Smooth muscle cell (in vitro differentiated cells): ENCODE results near the gene KIZ. TPM values are rescaled to one million over a fixed set of nuclear protein-coding genes. Genes with fewer than 3 reads are reported as not detected.

Experiments used
- DNase-seq: peaks from one replicate; lab custom pipeline; 2025; ENCODE audit not compliant: unreplicated experiment; lab: John Stamatoyannopoulos, UW
- H2AFZ ChIP-seq: fragments of 200-600 bp; sonication (generic); 2 replicates; pipeline ENCODE4 v1.6.0; 2016; ENCODE audit warnings: antibody characterized with exemption, low read depth, mild to moderate bottlenecking
- H3F3A ChIP-seq: fragments of 200-600 bp; sonication (generic); 2 replicates; pipeline ENCODE4 v1.6.0; 2017; ENCODE audit warnings: antibody characterized with exemption, low read depth
- H3K27ac ChIP-seq: fragments of 200-600 bp; sonication (generic); 2 replicates; pipeline ENCODE4 v1.5.1; 2016; ENCODE audit warnings: low read depth, mild to moderate bottlenecking
- H3K27me3 ChIP-seq: fragments of 200-600 bp; sonication (generic); 2 replicates; pipeline ENCODE4 v1.6.1; 2016; ENCODE audit warnings: low read depth, mild to moderate bottlenecking
- H3K36me3 ChIP-seq: fragments of 200-600 bp; sonication (generic); 2 replicates; pipeline ENCODE4 v1.5.1; 2016; ENCODE audit warnings: low read depth
- H3K4me1 ChIP-seq: fragments of 200-600 bp; sonication (generic); 2 replicates; pipeline ENCODE4 v1.5.1; 2016; ENCODE audit warnings: low read depth
- H3K4me2 ChIP-seq: fragments of 200-600 bp; sonication (generic); 2 replicates; pipeline ENCODE4 v1.6.0; 2016; ENCODE audit warnings: mild to moderate bottlenecking
- H3K4me3 ChIP-seq: fragments of 200-600 bp; sonication (generic); 2 replicates; pipeline ENCODE4 v1.5.1; 2016; ENCODE audit warnings: mild to moderate bottlenecking
- H3K79me2 ChIP-seq: fragments of 200-600 bp; sonication (generic); 2 replicates; pipeline ENCODE4 v1.6.0; 2016; ENCODE audit warnings: low read depth, mild to moderate bottlenecking
- H3K9ac ChIP-seq: fragments of 200-600 bp; sonication (generic); 2 replicates; pipeline ENCODE4 v1.6.0; 2016; ENCODE audit warnings: low read depth
- H3K9me3 ChIP-seq: fragments of 200-600 bp; sonication (generic); replicated peaks from 2 replicates; pipeline ENCODE4 v1.5.1; 2016; ENCODE audit warnings: low read depth
- H4K20me1 ChIP-seq: fragments of 200-600 bp; sonication (generic); 2 replicates; pipeline ENCODE4 v1.6.0; 2016; ENCODE audit warnings: low read depth
- WGBS: methylation state at CpG from one replicate; pipeline ENCODE4 v1.1.7; 2016; ENCODE audit warnings: low lambda C conversion rate; 5-methylcytosine and 5-hydroxymethylcytosine counted together
- polyA plus RNA-seq: library from polyadenylated mRNA; unstranded; fragments of >200 nt; fragmentation: Nextera tagmentation; extraction: Ambion mirVana; gene quantifications from 2 replicates; pipeline ENCODE4 v1.2.1, GENCODE V29; 2016
- total RNA-seq: library from RNA; depleted of rRNA; stranded (reverse); fragments of >200 nt; gene quantifications from 2 replicates; pipeline ENCODE4 v1.2.3, GENCODE V29; 2014
- TF ChIP-seq, protein P1 (sequence below): fragments of 200-600 bp; sonication (generic); IDR thresholded peaks from 2 replicates; pipeline ENCODE4 v1.5.1; 2017; ENCODE audit warnings: borderline replicate concordance, mild to moderate bottlenecking, antibody characterized with exemption; ENCODE audit not compliant: insufficient read depth, poor library complexity, severe bottlenecking

The KIZ gene
- total and polyA plus RNA-seq, 2 experiments from 2014 or later, result 19.2 to 20.9 TPM

DNA sequence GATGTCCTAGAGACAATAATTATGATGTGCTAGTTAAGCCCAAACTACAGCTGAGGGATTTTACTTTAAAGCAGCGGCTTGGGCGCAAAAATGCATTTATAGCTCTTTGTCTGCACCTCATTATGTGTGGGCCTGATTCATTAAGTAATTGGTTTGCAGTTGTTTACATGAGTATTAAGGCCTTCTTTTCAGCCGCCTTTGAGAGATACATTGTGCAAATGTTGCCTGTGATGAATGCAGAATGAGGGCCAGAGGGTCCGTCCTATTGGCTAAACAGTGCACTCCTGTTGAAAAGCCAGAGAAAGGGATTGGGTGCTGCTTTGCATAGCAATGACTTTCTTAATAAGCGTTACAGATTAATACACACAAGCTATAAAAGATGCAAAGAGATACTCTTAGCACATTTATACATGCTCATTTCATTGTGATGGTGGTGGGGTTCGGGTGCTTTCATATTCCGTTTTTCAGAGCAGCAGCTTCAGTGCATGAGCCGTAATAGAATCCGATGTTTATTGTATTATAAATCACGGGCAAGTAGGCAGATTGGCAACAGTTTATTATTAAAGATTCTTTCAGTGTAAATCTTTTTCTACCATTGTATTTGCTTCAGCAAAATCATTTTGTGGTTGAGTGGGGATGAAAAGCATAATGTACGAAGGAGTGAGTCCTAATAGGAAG, 109.1 kb downstream of the KIZ start:
- TF ChIP-seq, protein P1, sequence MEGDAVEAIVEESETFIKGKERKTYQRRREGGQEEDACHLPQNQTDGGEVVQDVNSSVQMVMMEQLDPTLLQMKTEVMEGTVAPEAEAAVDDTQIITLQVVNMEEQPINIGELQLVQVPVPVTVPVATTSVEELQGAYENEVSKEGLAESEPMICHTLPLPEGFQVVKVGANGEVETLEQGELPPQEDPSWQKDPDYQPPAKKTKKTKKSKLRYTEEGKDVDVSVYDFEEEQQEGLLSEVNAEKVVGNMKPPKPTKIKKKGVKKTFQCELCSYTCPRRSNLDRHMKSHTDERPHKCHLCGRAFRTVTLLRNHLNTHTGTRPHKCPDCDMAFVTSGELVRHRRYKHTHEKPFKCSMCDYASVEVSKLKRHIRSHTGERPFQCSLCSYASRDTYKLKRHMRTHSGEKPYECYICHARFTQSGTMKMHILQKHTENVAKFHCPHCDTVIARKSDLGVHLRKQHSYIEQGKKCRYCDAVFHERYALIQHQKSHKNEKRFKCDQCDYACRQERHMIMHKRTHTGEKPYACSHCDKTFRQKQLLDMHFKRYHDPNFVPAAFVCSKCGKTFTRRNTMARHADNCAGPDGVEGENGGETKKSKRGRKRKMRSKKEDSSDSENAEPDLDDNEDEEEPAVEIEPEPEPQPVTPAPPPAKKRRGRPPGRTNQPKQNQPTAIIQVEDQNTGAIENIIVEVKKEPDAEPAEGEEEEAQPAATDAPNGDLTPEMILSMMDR, result no peak
- 88% methylated on average over 11 of the region's 11 CpGs for WGBS
- H3F3A ChIP-seq, result no peaks in the 10 kb centered on the region
- no peak for DNase-seq
- peaks cover 38% of the 10 kb centered on the region for H3K4me1 ChIP-seq
- H2AFZ ChIP-seq, result no peak overlapping the region
- no peak overlapping the region for H3K27ac ChIP-seq
- no peaks in the 10 kb centered on the region for H3K79me2 ChIP-seq
- no peaks in the 10 kb centered on the region for H3K9me3 ChIP-seq
- H3K4me3 ChIP-seq, result no peak overlapping the region
- H3K36me3 ChIP-seq, result no peaks in the 10 kb centered on the region
- H4K20me1 ChIP-seq, result peaks cover 3% of the 10 kb centered on the region
- H3K27me3 ChIP-seq, result no peaks in the 10 kb centered on the region
- H3K9ac ChIP-seq, result no peak overlapping the region
- H3K4me2 ChIP-seq, result no peak overlapping the region

DNA sequence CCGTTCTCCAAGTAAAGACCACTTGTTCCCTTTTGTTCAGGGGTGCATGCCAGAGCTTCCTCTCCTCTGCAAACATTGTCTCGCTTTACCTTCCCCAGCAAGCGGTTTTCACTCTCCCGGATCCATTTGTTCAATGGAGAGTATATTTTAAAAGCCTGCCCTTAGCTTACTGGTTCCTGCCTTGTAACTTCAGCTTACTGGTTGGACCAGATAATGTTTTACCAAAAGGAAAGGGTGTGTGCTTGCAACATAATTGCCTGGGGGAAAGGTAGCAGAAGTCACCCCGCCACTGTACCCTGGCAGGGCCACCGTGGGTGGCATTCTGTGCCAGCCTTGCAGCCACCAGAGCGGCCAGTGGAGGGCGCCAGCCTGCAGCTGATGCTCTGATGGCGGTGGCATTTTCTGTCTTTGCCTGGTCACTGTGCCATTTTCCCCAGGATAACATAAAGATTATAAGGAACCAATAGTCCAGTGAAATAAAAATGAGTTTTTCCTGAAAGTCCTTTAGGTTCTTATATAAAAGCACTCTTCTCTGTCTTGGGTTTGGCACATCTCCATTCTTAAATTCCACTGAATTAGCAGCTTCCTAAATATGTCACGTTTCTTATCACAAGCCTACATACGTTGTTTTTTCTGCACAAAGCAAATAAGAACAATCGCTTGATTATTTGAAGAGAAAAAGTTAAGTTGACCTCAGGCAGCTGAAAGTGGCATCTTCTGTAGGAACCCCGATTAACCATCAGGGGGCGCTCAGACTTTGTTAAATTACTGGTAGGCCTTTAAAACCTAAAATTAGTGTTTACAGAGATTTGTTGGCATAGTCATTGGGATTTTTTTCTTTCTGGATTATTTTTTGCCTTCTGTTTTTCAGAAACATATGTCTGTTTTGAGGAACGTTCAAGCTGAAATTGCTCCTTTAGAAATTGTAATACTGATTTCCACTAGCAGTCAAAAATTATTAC, 109.9 kb downstream of the KIZ start:
- no peaks in the 10 kb centered on the region for H3K9me3 ChIP-seq
- no peaks in the 10 kb centered on the region for H3F3A ChIP-seq
- 23% methylated on average over 15 of the region's 15 CpGs for WGBS
- no peak overlapping the region for H2AFZ ChIP-seq
- H3K4me3 ChIP-seq, result no peak overlapping the region
- H3K4me2 ChIP-seq, result no peak overlapping the region
- H4K20me1 ChIP-seq, result peaks cover 3% of the 10 kb centered on the region
- no peak overlapping the region for H3K27ac ChIP-seq
- H3K79me2 ChIP-seq, result no peaks in the 10 kb centered on the region
- H3K4me1 ChIP-seq, result peaks cover 38% of the 10 kb centered on the region
- TF ChIP-seq, protein P1, result peak; percentile 59
- H3K9ac ChIP-seq, result no peak overlapping the region
- no peaks in the 10 kb centered on the region for H3K27me3 ChIP-seq
- DNase-seq, result no peak
- no peaks in the 10 kb centered on the region for H3K36me3 ChIP-seq

DNA sequence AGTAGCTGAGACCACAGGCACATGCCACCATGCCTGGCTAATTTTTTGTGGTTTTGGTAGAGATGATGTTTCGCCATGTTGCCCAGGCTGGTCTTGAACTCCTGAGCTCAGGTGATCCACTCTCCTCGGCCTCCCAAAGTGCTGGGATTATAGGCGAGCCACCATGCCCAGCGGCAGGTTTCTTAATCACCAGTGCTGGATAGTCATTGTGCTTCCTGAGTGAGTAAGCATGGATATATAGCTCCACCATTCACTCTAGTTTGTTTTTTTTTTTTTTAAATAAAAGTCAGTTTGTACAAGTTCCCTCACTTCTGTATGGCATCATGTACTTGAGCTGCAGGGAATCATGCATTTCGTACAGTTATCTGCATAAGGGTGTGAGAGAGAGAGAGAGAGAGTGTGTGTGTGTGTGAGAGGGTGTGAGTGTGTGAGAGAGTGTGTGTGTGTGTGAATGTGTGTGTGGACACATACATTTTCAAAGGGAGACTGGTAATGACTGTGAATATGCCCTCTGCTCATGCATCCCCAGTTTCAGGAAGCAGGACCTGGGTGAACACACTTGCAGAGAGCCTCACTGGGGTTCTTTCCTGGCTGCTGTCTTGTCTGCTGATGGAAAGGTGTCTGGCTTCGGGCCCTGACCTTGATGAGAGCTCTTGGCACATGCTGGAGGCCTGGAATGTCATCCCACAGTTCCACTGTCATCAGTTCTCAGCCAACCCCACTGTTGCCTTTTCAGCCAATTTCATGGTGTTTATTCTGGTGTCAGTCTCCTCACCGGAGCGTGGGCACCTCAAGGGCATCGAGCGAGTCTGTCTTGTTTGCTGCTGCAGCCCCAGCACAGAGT, 112.3 kb downstream of the KIZ start:
- no peak overlapping the region for H2AFZ ChIP-seq
- H3K27me3 ChIP-seq, result no peaks in the 10 kb centered on the region
- H3K79me2 ChIP-seq, result no peaks in the 10 kb centered on the region
- H3F3A ChIP-seq, result no peaks in the 10 kb centered on the region
- TF ChIP-seq, protein P1, result no peak
- no peak for DNase-seq
- 83% methylated on average over 10 of the region's 10 CpGs for WGBS
- peaks cover 16% of the 10 kb centered on the region for H3K4me1 ChIP-seq
- H3K9ac ChIP-seq, result no peak overlapping the region
- H4K20me1 ChIP-seq, result peaks cover 3% of the 10 kb centered on the region
- H3K9me3 ChIP-seq, result no peaks in the 10 kb centered on the region
- H3K36me3 ChIP-seq, result no peaks in the 10 kb centered on the region
- no peak overlapping the region for H3K4me2 ChIP-seq
- no peak overlapping the region for H3K4me3 ChIP-seq
- no peak overlapping the region for H3K27ac ChIP-seq
